Gastroesophageal sphincter (tissue), 3 donors: ENCODE data around the gene ICAM3.

Source experiments
- CTCF ChIP-seq, 4 experiments: fragments of 200-600 bp in 2 of 4; fragments of 450-650 bp in 2 of 4; sonication (generic) in 1 of 4; IDR thresholded peaks; one replicate each; pipeline ENCODE4 v1.5.1; 2017 to 2019; ENCODE audit warnings: antibody characterized with exemption in 4 of 4, mild to moderate bottlenecking in 2 of 4, moderate library complexity in 2 of 4
- EP300 ChIP-seq: sonication (generic); formaldehyde crosslinking; IDR thresholded peaks from one replicate; pipeline ENCODE4 v1.6.1; 2017; ENCODE audit warnings: antibody characterized with exemption, mild to moderate bottlenecking
- POLR2A ChIP-seq, 2 donors: fragments of 450-650 bp; IDR thresholded peaks; one replicate each; pipeline ENCODE4 v1.6.1; 2017; ENCODE audit warnings: antibody characterized with exemption in 2 of 2, mild to moderate bottlenecking in 2 of 2, moderate library complexity in 1 of 2
- POLR2AphosphoS5 ChIP-seq: sonication (generic); formaldehyde crosslinking; IDR thresholded peaks from one replicate; pipeline ENCODE4 v1.6.1; 2017; ENCODE audit warnings: antibody characterized with exemption

GRCh38 chr19:10363789-10364281 lies 24.4 kb upstream of the ICAM3 start:
- no peak for TF ChIP-seq EP300
- no peak for TF ChIP-seq POLR2A (IDR thresholded peaks at IDR 0.05)
- no peak for TF ChIP-seq CTCF (IDR thresholded peaks at IDR 0.05)
- no peak for TF ChIP-seq POLR2AphosphoS5
